Pancreas (tissue), 10 donors: ENCODE measurements around the gene IRAK2. TPM values are rescaled to one million over a fixed set of nuclear protein-coding genes. Genes with fewer than 3 reads are reported as not detected.

Experiments
- ATAC-seq, 4 donors: fragments of 200-7000 bp; cut with Tn5 transposase; one replicate each; pipeline versions ENCODE4 v1.8.0 to v1.9.1; 2020; ENCODE audit warnings: mild to moderate bottlenecking in 4 of 4, moderate library complexity in 4 of 4
- DNase-seq, 6 donors: peaks; one replicate each; pipeline ENCODE4 v3.0.0-alpha.2; 2020
- FAIRE-seq: peaks from 2 replicates; lab custom pipeline; 2012; peaks lifted over from hg19 to GRCh38; lab: Jason Lieb, UNC
- H3K27ac ChIP-seq, 4 donors: fragments of 200-600 bp; sonication (generic); 1 replicate in 3 of 4; 2 replicates in 1 of 4; pipeline versions ENCODE4 v1.5.0 to v1.8.0; 2020
- H3K27me3 ChIP-seq, 4 donors: fragments of 200-600 bp; one replicate each; pipeline ENCODE4 v1.8.0; 2021
- H3K36me3 ChIP-seq, 3 donors: fragments of 200-600 bp; sonication (generic) in 1 of 3; one replicate each; pipeline versions ENCODE4 v1.5.0 to v1.8.0; 2020 to 2021
- H3K4me1 ChIP-seq, 3 donors: fragments of 200-600 bp; one replicate each; pipeline ENCODE4 v1.8.0; 2021
- H3K4me3 ChIP-seq, 4 donors: fragments of 200-600 bp; sonication (generic) in 2 of 4; one replicate each; pipeline versions ENCODE4 v1.5.0 to v1.8.0; 2020 to 2021
- H3K9me3 ChIP-seq, 4 donors: fragments of 200-600 bp; one replicate each; pipeline ENCODE4 v1.8.0; 2021
- CTCF ChIP-seq, 4 donors: fragments of 200-600 bp; sonication (generic) in 3 of 4; IDR thresholded peaks; one replicate each; pipeline versions ENCODE4 v1.5.0 to v1.8.0; 2021; ENCODE audit warnings: antibody characterized with exemption in 4 of 4
- WGBS, 2 donors: extraction: QIAGEN DNeasy Blood & Tissue Kit; methylation state at CpG; one replicate each; pipeline ENCODE4 v1.1.7; 2013; 5-methylcytosine and 5-hydroxymethylcytosine counted together
- intact Hi-C, 3 donors: fragments of 100-400 bp; cut with DNase I; formaldehyde crosslinking; loops; one replicate each; pipeline versions ENCODE4 v1.11.1 to v1.14.2; 2022
- polyA plus RNA-seq, 2 donors: library from polyadenylated mRNA; stranded (reverse); fragments of 200-250 nt; gene quantifications; one replicate each; pipeline ENCODE4 v1.2.3, GENCODE V29; 2013
- total RNA-seq, 6 donors: library from RNA; stranded (reverse); fragmentation: NEBNext Ultra II Directional in 4 of 6; extraction: Animal tissue kit (Norgen Biotek cat#: 25700) in 4 of 6; gene quantifications; one replicate each; pipeline versions ENCODE4 v1.2.1 to v1.2.4, GENCODE V29; 2021 to 2023
- donor health status: healthy with polysubstance abuse.
- donor health status: DM: no; HTN: no; CAD: no; lungs with moderate emphysema.
- donor health status: DM: no; HTN: no; CAD: no.
- donor health status: control.
- donor health status: control.
- donor health status: Bipolar disorder and iron deficiency.
- donor health status: DM: yes; HTN: yes; CAD: no.
- donor health status: DM: no; HTN: no; CAD: no.
- donor health status: DM: no; HTN: no; CAD: no.
- donor health status: DM: yes; HTN: yes; CAD: no.

The IRAK2 gene
- total and polyA plus RNA-seq, 8 donors, result 0.74 to 5.4 (median 1.2) TPM

- no peak overlapping the region for H3K27ac ChIP-seq
- no peak for ATAC-seq
- H3K36me3 ChIP-seq, result no peaks in the 10 kb centered on the region
- H3K4me3 ChIP-seq, result no peak overlapping the region
- DNase-seq, result no peak
- WGBS, 2 donors, result 93 to 95% methylated on average over 36 of the region's 36 CpGs
- no peak for FAIRE-seq
- no peak for TF ChIP-seq CTCF (IDR thresholded peaks at IDR 0.05)
- H3K4me1 ChIP-seq, result no peaks in the 10 kb centered on the region
- no peaks in the 10 kb centered on the region for H3K27me3 ChIP-seq
- intact Hi-C loops, result no loop called here
- H3K9me3 ChIP-seq, result no peaks in the 10 kb centered on the region
These were observed 70.0 kb downstream of the IRAK2 start for GRCh38 chr3:10234526-10235230.

DNA sequence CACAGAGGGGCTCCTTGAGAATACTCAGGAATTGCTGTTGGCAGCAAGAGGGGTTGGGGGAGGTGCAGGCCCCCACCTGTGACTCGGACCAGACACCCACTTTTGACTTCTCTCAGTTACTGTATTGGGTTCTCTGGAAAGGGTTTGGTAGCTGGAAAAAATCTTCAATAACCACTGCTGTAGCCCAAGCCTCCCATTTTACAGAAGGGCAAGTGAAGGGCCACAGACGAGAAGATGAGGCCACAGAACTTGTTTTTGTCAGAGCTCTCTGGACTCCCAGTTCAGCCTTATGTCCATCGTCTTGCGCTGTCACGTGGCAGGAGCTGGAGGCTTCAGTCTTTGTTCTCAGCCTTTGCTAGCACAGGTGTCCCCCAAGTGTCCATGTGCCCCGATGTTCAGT is 70.8 kb downstream of the IRAK2 start:
- TF ChIP-seq CTCF (IDR thresholded peaks at IDR 0.05), result no peak
- H3K27ac ChIP-seq, result no peak overlapping the region
- no peaks in the 10 kb centered on the region for H3K4me1 ChIP-seq
- DNase-seq (no peak), ATAC-seq (no peak), FAIRE-seq (no peak)
- no peaks in the 10 kb centered on the region for H3K36me3 ChIP-seq
- no peaks in the 10 kb centered on the region for H3K27me3 ChIP-seq
- 88 to 91% methylated on average over 6 of the region's 6 CpGs for WGBS, 2 donors
- H3K4me3 ChIP-seq, result no peak overlapping the region
- intact Hi-C loops, result no loop called here
- no peaks in the 10 kb centered on the region for H3K9me3 ChIP-seq

GRCh38 chr3:10238345-10239183 is 73.8 kb downstream of the IRAK2 start:
- no peak for TF ChIP-seq CTCF (IDR thresholded peaks at IDR 0.05)
- H3K27ac ChIP-seq, result no peak overlapping the region
- WGBS, 2 donors, result 88 to 89% methylated on average over 15 of the region's 15 CpGs
- no peaks in the 10 kb centered on the region for H3K4me1 ChIP-seq
- H3K4me3 ChIP-seq, result no peak overlapping the region
- FAIRE-seq (no peak), ATAC-seq (no peak), DNase-seq (no peak)
- intact Hi-C loops, result no loop called here
- no peaks in the 10 kb centered on the region for H3K27me3 ChIP-seq
- no peaks in the 10 kb centered on the region for H3K36me3 ChIP-seq
- H3K9me3 ChIP-seq, result no peaks in the 10 kb centered on the region

DNA sequence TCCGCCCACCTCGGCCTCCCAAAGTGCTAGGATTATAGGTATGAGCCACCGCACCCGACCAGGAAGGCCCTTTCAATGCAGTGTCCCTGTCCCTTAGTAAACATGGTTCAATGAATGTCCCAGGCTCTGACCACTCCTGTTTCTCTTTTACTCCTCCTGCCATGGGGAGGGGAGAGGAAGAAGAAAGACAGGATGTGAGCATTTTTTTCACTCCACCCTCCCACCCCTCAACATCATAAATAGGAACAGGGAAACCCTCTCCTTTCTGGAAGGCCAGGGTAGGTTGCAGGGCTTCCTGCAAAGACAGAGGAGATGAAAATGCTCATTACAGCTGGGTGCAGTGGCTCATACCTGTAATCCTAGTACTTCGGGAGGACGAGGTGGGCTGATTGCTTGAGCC is 76.1 kb downstream of the IRAK2 start:
- intact Hi-C loops, result no loop called here
- DNase-seq (no peak), FAIRE-seq (no peak), ATAC-seq (no peak)
- Histone ChIP-seq H3K4me1 (no peaks in the 10 kb centered on the region), H3K36me3 (no peaks in the 10 kb centered on the region), H3K9me3 (no peaks in the 10 kb centered on the region), H3K27me3 (no peaks in the 10 kb centered on the region), H3K4me3 (no peak overlapping the region), H3K27ac (no peak overlapping the region)
- no peak for TF ChIP-seq CTCF (IDR thresholded peaks at IDR 0.05)
- 87 to 89% methylated on average over 6 of the region's 6 CpGs for WGBS, 2 donors
